Measurements from ENCODE around the gene MYH11.
A peak's percentile ranks its signal among the peaks of the same experiment; 100 is the strongest.

MYH11 gene

DNA sequence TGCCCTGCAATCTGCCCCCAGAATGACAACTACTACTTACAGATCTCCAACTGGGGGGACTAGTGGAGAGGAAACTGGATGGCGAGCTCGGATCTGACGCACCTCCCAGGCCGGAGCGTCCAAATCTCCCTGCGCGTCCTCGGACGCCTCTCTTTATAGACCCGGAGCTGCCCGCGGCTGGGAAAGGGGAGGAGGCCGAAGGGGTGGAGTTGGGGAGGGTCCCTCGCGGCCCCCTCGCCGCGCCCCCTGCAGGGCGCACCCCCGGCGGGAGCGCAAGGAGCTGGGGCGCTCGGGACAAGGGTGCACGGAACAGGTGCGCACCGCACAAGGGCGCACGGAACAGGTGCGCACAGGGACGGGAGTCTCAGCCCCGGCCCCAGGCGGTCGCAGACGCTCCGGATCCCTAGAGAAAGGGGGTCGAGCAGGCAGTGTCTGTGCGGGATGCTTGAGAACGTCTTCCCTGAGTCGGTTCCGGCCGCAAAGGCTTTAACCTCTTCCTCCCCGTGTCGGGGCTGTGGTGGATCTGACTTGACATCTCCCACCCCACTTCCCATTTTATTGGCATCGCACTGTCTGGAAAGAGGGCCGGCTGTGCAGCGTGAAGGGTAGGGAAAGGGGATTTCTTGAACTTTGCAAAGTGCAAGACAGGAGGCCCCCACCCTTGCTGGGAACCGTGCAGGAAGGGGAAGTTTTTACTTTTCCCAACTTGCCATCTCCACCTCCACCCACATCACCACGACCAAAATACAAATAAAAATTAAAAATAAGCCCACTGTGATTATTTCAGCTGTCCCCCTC lies at the start of gene MYH11:
Gene MYH11 (minus strand): TSS at position 128 of the 798 bp plus-strand sequence. CDS start 18,776 bp downstream, outside the sequence.
- DNase-seq = no peak

DNA sequence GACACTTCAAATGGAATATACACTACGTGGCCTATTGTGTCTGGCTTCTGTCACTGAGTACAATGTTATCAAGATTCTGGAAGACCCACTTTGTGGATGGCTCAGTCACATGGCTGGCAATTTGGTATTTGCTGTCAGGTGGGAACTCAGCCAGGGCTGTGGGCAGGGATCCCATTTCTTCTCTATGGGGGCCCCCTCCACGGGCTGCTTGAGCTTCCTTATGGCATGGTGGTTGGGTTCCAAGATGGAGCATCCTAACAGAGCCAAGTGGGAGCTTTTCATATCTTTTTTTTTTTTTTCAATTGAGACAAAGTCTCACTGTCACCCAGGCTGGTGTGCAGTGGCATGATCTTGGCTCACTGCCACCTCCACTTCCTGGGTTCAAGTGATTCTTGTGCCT lies 49.6 kb upstream of the MYH11 start:
- no peak for DNase-seq

DNA sequence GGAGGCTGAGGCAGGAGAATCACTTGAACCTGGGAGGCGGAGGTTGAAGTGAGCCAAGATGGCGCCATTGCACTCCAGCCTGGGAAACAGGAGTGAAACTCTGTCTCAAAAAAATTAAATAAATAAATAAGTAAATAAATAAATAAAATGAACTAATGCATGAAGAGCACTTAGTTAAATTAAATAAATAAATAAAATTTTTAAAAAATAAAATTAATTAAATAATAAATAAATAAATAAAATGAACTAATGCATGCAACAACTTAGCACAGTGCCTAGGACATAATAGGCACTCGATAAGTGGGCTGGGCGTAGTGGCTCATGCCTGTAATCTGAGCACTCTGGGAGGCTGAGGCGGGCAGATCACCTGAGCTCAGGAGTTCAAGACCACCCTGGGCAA lies 47.1 kb upstream of the MYH11 start:
- DNase-seq = no peak

DNA sequence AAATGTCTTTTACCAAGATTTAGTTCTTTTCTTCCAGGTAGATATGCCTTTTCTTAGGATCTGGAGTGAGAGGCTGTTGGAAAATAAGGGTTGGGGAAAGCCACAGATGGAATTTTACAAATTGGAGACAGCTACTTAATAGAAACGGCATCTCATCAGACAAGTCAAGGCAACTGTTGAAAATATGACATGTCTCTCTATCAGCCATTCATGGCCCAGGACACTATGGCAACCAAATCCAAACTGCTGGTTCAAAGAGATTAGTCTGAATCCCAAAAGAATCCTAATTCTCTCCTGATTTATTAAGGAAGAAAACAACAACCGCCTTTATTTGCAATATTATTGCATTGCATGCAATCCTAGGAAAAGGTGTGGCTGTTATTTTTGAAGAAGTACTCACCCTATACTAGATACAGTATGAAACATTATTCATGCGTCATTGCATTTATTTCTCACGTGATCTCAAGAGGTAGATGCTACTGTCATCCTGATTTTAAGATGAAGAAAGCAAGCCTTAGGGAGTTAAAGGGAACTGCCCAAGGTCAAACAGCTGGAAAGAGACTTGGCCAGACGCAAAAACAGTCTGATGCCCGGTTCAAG lies 44.2 kb upstream of the MYH11 start:
- no peak for DNase-seq

DNA sequence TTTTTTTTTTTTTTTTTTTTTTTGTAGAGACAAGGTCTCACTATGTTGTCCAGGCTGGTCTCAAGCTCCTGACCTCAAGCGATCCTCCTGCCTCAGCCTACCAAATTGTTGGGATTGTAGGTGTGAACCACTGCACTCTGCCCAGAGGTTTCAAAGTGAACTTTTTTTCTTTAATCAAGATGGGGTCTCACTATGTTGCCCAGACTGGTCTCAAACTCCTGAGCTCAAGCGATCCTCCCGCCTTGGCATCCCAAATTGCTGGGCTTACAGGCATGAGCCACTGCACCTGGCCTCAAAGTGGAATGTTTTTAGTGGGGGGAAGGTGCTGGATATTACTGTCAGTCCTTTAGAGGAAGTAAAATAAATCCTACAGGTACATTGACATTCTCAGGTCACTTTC lies 43.5 kb upstream of the MYH11 start:
- DNase-seq = no peak

DNA sequence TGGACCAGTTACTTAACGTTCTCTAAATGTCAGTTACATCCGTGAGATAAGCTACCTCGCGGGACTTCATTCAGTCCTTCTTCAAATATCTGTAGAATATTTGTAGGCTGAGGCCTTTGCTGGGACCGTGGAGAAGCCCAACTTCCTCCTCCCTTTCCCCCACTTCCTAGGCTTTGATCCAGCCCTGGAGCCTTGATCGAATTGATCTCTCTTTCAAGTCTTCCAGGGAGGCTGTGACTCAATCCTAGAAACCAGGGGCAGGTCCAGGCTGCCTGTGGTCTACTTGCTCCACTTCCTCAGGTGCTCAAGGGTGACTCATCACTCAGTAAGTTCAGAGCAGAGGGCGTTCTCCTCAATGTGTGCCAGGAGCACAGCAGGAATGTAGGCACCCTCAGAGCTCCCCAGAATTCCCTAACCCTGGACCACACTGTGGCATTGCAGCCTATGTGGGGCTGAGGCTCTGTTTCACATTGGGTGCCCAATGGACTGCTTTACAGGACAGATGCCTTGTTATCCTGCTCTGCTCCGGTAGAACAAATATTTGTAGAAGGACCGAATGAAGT lies 42.8 kb upstream of the MYH11 start:
- DNase-seq = no peak

DNA sequence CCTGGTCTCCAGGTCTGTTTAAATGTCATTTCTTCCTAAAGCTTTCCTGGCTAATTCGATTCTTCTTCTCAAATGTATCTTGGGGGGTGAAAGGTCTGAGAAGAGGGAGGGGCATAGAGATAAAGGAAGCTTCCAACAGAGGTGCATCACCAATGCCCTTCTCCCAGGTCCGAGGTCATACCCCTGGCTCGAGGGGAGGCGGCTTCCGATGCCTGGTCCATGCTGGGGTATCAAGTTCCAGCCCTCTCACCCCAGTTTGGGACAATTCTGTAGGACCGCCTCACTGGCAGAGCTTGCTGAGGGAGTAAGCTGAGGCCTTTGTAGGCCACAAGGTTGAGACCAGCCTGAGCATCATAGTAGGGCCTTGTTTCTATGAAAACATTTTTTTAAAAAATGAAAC lies 41.8 kb upstream of the MYH11 start:
- no peak for DNase-seq

DNA sequence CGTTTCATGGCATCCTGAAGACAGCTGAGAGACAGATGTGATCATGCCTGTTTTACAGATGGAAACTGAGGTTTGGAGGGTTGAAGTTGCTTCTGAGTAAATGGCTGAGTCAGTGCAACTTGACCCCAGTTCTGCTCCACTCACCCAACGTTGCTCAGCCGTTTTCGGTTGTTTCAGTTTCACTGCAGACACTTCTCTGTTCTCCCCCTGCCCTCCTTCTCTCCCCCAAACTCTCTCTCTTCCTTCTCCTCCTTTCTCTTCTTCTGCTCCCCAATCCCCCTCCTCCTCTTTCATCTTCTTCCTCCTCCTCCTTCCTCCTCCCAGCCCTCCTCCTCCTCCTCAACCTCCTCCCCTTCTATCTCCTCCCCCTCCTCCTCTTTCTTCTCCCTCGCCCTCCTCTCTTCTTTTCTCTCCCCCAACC lies 41.0 kb upstream of the MYH11 start:
- no peak for DNase-seq

DNA sequence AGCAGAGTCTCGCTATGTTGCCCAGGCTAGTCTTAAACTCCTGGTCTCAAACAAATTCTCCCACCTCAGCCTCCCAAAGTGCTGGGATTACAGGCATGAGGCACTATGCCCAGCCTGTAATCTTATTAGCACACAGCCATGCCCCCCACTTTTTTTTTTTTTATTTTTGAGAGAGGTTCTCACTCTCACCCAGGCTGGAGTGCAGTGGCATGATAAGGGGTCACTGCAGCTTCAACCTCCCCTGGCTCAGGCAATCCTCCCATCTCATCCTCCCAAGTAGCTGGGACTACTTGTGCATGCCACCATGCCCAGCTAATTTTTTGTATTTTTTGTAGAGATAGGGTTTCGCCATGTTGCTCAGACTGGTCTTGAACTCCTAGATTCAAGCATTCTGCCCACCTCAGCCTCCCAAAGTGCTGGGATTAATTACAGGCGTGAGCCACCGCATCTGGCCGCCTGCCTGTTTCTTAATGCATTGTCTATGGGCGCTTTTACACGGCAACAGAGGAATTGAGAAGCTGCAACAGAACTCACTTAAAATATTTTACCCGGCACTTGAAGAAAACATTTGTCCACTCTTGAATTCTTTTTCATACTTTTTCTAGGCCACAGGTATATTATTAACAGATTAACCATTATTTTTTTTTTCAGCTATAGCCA lies 40.4 kb upstream of the MYH11 start:
- DNase-seq = no peak

DNA sequence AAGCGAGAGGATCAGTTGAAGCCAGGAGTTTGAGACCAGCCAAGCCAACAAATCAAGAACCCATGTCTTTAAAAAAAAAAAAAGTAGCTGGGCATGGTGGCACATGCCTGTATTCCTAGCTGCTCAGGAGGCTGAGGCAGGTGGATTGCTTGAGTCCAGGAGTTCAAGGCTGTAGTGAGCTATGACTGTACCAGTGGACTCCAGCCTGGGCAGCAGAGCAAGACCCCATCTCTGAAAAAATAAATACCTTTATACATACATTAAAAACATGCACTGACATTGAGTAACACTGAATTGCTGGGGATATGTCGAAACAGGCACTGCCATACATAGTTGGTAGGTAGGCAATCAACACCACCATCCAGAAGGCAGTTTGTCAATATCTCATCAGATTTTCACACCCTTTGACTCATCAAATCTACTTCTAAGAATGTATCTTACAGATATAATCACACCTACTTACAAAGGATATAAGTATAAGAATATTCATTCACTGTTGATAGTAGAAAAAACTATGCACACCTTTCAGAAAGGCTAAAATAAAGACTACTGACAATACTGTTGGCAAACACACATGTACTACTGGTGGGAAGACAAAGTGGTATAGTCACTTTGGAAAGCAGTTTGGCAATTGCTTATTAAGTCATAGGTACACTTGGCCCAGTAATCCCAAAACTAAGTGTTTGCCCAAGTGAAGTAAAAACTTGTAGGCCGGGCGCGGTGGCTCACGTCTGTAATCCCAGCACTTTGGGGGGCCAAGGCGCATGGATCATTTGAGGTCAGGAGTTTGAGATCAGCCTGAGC lies 37.9 kb upstream of the MYH11 start:
- DNase-seq = no peak

DNA sequence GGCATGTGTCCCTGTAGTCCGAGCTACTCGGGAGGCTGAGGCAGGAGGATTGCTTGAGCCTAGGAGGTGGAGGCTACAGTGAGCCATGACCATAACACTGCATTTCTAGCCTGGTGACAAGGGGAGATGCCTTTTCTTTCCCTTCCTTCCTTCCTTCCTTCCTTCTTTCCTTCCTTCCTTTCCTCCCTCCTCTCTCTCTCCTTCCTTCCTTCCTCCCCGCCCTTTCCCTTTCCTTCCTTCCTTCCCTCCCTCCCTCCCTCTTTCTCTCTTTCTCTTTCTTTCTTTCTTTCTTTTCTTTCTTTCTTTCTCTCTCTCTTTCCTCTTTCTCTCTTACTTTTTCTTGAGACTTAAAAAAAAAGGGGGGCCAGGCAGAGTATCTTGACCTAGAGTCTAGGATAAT lies 34.7 kb upstream of the MYH11 start:
- no peak for DNase-seq

DNA sequence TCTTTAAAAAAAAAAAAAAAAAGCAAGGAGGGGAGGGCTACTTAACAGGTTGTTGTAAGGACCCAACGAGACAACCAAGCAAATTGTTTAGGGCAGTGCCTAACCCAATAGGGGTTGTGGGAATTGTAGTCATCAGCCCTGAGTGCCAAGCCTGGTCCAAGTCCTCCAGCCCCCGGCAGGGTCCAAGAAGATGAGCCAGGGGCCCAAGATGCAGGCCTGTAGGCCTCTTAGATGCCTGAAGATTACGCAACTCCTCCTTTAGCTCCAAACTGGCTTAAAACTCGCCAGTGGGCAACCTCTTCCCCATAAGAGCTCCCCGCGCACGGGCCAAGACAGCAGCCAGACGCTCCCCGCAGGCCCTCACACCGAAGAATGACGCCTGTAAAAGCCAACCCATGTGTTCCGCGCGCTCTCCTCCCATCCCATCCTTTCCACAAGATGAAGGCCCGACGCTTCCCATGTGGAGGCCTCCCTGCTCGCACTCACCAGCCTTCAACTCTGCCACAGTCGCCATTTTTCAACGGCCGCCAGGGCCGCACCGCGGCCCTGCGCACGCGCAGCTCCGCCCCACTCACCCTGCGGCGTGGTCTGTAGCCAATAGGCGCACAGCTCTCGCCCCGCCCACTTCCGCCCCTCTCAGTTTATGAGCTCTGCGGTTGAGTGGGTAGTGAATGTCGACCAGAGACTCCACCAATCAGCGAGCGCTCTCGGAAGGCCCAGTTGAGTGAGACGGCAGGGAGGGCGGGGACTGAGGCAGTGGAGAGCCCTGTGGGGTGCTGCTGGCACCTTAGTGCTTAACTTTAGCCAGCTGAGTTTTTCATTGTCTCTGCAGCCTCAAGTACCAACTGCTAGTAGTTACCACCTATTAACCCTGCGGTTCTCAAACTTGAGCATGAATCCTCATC lies 31.5 kb upstream of the MYH11 start, which contains the start of gene CEP20:
Gene CEP20 (minus strand): TSS at position 532 of the 905 bp plus-strand sequence. CDS start 18 bp downstream, at position 514.
- peak; percentile 98 for DNase-seq

DNA sequence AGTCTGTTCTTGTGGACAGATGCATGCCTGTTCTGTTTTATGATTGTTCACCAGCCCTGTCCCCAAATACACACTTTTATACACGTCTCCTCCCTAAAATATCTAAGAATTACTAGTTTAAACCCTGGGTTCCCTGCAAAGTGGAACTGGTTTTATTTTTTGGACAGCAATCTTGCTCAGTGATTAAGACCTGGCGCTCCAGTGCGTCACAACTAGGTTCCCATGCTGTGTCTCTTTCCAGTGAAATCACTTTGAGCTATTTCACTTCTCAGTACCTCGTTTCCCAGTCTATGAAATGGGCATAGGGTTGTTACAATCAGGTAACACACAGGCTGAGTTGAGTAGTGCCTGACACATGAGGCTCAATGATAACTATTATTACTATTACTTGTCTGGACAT lies 30.5 kb upstream of the MYH11 start:
- no peak for DNase-seq

DNA sequence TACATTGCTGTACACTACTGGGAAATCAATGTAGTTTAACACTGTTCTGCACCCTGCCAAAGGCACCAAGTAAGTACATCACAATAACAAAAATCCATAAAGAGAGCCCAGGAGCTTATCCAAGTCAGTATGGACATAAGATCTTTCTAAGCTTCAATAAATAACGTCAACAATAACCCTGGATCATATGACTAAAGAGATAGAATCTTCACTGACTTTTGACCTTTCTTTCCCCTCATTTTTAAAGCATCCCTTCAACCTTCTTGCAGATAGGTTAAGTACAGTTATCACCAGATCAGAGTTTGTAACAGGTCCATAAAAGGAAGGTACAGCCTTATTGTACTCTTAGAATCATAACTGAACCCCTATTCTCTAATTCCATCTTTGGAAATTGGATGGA lies 29.2 kb upstream of the MYH11 start:
- DNase-seq = no peak

DNA sequence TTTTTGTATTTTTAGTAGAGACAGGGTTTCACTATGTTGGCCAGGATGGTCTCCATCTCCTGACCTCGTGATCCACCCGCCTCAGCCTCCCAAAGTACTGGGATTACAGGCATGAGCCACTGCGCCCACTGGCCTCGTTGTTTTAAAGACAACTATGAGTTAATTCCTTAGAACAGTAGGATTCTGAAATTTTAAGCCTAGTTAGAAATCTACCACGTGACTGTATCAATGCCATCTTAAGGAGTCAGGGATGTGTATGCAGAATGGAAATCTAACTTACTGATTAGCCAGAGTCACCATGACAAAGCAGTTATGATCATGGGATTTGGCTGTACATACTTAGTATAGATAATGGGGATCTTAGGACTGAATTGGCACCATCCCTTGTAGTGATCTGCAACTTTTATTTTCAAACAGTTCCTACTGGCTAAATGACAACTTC lies 28.8 kb upstream of the MYH11 start:
- DNase-seq = no peak

DNA sequence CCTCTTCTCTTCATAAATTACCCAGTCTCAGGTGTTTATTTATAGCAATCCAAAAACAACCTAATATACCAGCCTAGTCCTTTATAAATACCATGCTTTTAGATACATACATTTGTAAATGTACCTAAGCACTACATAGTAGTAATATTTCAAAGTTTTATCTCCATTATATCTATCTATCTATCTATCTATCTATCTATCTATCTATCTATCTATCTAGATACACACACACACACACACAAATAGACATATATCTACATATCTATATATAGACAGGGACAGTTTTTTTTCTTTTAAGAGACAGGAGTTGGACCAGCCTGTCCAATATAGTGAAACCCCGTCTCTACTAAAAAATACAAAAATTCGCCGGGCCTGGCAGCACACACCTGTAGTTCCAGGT lies 25.7 kb upstream of the MYH11 start:
- DNase-seq = no peak

DNA sequence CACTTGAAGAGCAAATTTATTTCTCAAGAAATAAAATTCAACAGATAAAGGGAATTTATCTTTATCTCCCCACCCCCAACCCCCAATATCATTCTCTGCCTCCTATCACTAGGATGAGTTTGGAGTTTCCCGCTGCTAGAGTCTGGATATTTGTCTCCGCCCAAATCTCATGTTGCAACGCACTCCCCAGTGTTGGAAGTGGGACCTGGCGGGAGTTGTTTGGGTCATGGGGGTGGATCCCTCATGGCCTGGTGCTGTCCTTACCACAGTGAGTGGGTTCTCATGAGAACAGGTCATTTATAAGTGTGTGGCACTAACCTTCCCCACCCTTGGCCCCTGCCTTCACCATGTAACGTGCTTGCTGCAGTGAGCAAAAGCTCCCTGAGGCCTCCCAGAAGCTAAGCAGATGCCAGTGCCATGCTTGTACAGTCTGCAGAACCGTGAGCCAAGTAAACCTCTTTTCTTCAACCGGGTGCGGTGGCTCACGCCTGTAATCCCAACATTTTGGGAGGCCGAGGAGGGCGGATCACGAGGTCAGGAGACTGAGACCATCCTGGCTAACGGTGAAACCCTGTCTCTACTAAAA lies 25.1 kb upstream of the MYH11 start:
- no peak for DNase-seq

DNA sequence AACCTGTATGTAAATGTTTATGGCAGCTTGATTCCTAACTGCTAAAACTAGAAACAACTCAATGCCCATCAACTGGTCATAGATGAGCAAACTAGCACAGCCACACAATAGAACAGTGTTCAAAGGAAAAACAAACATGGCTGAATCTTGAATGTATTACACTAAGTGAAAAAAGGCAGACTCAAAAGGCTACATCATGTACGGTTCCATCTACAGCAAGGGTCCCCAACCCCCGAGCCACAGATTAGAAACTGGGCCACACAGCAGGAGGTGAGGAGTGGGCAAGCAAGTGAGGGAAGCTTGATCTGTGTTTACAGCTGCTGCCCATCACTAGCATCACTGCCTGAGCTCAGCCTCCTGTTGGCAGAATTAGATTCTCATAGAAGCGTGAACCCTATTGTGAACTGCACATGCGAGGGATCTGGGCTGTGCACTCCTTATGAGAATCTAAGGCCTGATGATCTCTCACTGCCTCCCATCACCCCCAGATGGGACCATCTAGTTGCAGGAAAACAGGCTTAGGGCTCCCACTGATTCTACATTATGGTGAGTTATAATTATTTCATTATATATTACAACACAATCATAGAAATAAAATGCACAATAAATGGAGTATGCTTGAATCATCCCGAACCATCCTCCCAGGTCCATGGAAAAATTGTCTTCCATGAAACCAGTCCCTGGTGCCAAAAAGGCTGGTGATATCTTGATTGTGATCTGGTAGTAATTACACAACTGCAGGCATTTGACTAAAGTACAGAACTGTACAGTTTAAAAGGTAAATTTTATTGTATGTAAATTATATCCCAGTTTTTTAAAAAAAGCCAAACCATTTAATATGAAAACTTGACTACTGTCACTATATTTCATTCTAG lies 23.8 kb upstream of the MYH11 start:
- DNase-seq = no peak

DNA sequence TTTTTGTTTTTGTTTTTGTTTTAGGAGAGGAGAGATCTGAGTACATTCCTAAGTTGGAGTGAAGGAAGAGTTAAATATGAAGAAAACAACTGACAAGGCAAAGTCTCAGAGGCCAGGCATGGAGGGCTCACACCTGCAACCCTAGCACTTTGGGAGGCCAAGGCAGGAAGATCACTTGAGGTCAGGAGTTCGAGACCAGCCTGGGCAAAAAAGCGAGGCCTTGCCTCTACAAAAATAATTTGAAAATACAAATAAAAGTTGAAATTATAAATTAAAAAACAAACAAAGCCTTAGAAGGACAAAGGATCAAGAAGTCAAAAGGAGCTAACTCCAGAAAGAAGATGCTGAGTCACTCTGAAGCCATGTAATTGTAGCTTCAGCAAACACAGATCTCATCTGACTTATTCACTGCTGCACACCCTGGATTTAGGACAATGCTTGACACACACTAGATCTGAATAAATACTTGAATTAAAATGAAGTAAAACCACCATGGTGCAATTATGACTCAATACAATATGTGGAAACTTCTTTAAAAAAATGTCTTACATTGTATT lies 22.5 kb upstream of the MYH11 start:
- no peak for DNase-seq

DNA sequence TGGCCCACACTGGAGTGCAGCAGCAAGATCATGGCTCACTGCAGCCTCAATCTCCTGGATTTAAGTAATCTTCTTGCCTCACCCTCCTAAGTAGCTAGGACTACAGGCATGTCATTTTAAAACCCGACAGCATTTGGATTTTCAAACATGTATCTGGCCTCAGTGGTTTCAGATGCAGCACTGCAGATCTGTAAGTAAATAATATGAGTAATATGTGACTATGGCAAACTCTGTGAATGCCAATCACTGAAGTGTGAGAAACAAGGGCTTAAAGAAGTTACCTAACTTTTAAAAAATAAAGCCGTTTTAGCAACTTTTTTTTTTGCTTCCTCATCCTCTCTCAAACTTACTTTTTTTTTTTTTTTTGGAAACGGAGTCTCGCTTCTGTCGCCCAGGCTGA lies 19.7 kb upstream of the MYH11 start:
- no peak for DNase-seq
